Measurements from ENCODE around the gene LANCL1. TPM values are rescaled to one million over a fixed set of nuclear protein-coding genes. Genes with fewer than 3 reads are reported as not detected.
"Not testable (repeated sequence)": the region's sequence is repeated elsewhere in the genome, so short reads cannot be mapped to it uniquely, and the experiment has no call there.

LANCL1 gene
- total RNA-seq, 1 donor from 2014 or later, result 35.8 TPM

- intact Hi-C loops (cut with micrococcal nuclease), result no loop called here
Measured at GRCh38 chr2:210459880-210460279, 16.7 kb downstream of the LANCL1 start.

GRCh38 chr2:210459407-210459806, 17.2 kb downstream of the LANCL1 start:
- intact Hi-C loops (cut with micrococcal nuclease), result no loop called here

DNA sequence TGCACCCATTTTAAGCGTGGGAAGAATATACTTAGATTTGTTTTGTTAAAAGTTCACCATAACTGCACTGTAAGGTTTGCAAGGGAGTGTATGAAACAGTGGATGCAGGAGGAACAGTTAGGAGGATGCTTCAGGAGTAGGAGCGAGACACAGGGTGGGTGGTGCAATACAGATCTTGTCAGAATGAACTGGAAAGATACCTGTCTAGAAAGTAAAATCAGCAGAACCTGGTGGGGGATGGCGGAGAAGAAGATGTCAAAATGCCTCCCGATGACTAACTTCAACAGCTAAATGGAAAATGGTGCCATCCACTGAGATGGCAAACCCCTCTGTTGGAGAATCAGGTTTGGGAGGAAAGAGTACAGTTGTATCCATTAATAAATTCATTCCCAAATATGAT, 18.2 kb downstream of the LANCL1 start:
- intact Hi-C loops (cut with micrococcal nuclease), result no loop called here

GRCh38 chr2:210456571-210456970, 20.0 kb downstream of the LANCL1 start:
- intact Hi-C loops (cut with micrococcal nuclease), result no loop called here

- intact Hi-C loops (cut with micrococcal nuclease), result no loop called here
Measured at GRCh38 chr2:210454336-210454735, 22.2 kb downstream of the LANCL1 start.

GRCh38 chr2:210452194-210452593, 24.4 kb downstream of the LANCL1 start:
- intact Hi-C loops (cut with micrococcal nuclease), result no loop called here

- intact Hi-C loops (cut with micrococcal nuclease), result not testable (repeated sequence)
Measured at GRCh38 chr2:210450942-210451341, 25.6 kb downstream of the LANCL1 start.

GRCh38 chr2:210445732-210446131, 30.8 kb downstream of the LANCL1 start:
- intact Hi-C loops (cut with micrococcal nuclease), result loop anchor here (1.0 to 10.0 kb wide), 3 partner anchors 31 to 589 kb away; partner anchors contain the start of gene LANCL1

DNA sequence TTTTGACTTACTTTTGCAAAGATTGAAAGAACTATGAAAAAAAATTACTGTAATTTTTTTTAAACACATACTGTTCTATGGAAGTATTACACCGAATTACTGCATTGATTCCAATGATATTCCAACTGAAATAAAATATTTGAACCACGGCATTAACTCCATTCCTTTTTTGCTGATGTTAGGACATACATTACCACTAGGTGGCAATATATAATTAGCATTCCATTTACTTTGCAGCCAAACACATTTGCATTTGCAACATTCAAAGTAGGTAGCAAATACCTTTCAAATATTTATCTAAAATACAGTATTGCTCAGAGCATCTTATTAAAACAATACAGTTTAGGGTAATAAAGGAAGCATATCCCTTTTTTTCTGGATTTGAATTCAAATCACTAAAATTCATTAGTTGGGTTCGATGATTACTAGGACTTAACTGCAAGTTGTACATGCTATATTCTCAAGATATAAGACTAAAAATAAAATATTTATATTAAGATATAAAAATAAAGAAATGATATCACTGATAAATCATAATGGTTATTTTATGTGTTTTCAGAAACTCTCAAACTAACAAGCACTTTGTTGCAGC, 31.3 kb downstream of the LANCL1 start:
- intact Hi-C loops (cut with micrococcal nuclease), result loop anchor here (1.0 to 10.0 kb wide), 3 partner anchors 32 to 590 kb away; partner anchors contain the start of gene LANCL1

DNA sequence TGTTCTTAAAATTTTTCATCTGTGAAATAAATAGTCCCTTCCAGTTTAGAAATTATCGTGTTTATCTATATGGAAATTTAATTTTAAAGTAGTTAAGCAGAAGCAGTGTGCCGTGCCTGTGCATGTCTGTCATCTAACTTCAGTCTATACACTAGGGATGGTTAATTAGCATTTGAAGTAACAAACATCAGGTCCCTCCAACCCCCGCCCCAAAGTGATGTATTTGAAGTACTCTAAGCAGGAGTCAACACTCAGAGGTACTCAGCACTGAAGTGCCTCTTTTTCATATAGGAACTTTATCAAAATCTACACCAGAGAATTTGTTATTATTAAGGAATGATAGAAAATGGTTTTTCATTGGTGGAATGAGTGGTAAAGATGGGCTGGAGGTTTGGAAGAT, 33.0 kb downstream of the LANCL1 start:
- intact Hi-C loops (cut with micrococcal nuclease), result loop anchor here (10.0 kb wide), 1 partner anchor 591 kb away; no protein-coding TSS in a partner anchor

DNA sequence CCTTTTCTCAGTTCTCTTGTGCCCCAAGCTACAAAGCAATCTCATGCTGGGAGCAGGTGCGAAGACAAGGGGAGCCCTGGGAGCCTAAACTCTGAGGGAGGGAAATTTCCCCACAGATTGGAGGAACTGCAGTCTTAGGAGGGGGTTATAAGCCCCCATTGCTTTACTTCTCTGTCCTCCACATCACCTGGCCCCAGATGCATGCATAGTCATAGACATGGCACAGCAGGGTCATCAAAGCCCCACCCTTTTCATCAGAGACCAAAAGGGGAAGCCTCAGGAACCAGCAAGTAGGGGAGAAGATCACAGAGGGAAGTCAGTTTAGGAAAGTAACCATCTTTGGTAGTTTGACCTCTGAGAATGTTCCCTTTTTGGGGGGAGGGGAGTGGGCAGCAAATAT, 33.7 kb downstream of the LANCL1 start:
- intact Hi-C loops (cut with micrococcal nuclease), result loop anchor here (10.0 kb wide), 1 partner anchor 592 kb away; no protein-coding TSS in a partner anchor

GRCh38 chr2:210442457-210442856, 34.1 kb downstream of the LANCL1 start:
- intact Hi-C loops (cut with micrococcal nuclease), result loop anchor here (10.0 kb wide), 1 partner anchor 592 kb away; no protein-coding TSS in a partner anchor

GRCh38 chr2:210440206-210440605, 36.4 kb downstream of the LANCL1 start:
- intact Hi-C loops (cut with micrococcal nuclease), result loop anchor here (10.0 kb wide), 1 partner anchor 595 kb away; no protein-coding TSS in a partner anchor

GRCh38 chr2:210435439-210435838, 41.1 kb downstream of the LANCL1 start:
- intact Hi-C loops (cut with micrococcal nuclease), result no loop called here

GRCh38 chr2:210432633-210433032, 43.9 kb downstream of the LANCL1 start:
- intact Hi-C loops (cut with micrococcal nuclease), result no loop called here

GRCh38 chr2:210429403-210430137, 47.0 kb downstream of the LANCL1 start:
- intact Hi-C loops (cut with micrococcal nuclease), result no loop called here

- intact Hi-C loops (cut with micrococcal nuclease), result no loop called here
Measured at GRCh38 chr2:210428393-210429179, 48.0 kb downstream of the LANCL1 start.

DNA sequence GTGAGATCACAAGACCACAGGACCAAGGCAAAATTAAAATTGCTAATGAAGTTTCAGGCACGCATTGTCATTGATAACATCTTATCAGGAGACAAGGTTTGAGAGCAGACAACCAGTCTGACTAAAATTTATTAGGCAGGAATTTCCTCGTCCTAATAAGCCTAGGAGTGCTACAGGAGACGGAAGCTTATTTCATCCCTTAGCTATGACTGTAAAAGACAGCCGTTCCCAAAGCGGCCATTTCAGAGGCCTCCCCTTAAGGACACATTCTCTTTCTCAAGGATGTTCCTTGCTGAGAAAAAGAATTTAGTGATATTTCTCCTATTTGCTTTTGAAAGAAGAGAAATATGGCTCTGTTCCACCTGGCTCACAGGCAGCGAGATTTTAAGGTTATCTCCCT, 49.2 kb downstream of the LANCL1 start:
- intact Hi-C loops (cut with micrococcal nuclease), result not testable (repeated sequence)

- intact Hi-C loops (cut with micrococcal nuclease), result no loop called here
Measured at GRCh38 chr2:210422366-210422765, 54.2 kb downstream of the LANCL1 start.

DNA sequence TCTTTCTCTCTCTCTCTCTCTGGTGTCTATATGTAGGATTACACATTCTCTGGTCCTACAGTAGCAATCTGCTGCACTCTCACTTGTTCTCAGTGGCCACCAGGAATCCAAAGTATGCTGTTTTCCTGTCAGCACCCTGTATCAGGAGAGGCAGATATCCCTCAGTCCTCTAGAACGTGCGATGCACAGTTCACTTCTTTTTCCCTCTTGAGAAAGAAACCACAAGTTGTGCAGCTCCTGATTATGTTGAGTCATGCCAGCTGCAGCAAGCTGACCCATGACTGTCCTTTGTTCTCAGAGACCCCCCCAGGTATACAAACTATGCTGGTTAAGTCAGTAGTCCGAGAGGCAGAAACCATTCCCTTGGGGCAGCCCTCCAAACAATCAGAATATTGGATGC, 54.6 kb downstream of the LANCL1 start:
- intact Hi-C loops (cut with micrococcal nuclease), result no loop called here

- intact Hi-C loops (cut with micrococcal nuclease), result no loop called here
Measured at GRCh38 chr2:210412660-210413059, 63.9 kb downstream of the LANCL1 start.

DNA sequence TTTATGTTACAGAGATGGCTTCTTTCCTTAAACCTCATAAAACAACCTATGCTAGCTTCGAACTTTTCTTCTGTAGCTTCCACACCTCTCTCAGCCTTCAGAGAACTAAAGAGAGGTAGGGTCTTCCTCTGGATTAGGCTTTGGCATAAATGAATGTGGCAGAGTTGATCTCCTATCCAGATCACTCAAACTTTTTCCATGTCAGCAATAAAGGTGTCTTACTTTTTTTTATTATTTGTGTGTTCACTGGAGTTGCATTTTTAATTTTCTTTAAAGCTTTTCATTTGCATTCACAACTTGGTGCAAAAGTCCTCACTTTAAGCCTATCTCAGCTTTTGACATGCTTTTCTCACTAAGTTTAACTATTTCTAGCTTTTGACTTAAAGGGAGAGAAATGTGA, 66.0 kb downstream of the LANCL1 start:
- intact Hi-C loops (cut with micrococcal nuclease), result no loop called here
